Muscle of leg (tissue), 11 donors: Measurements from ENCODE around the gene HGS. TPM values are rescaled to one million over a fixed set of nuclear protein-coding genes. Genes with fewer than 3 reads are reported as not detected.

Source experiments
- DNase-seq: peaks from one replicate; pipeline ENCODE4 v3.0.0; 2013
- H3K27ac ChIP-seq: one replicate; pipeline ENCODE4 v1.5.1; 2013; ENCODE audit warnings: mild to moderate bottlenecking, low read length, control low read depth
- H3K27me3 ChIP-seq: one replicate; pipeline ENCODE4 v1.6.1; 2013; ENCODE audit warnings: low read length; ENCODE audit not compliant: control insufficient read depth, insufficient read depth
- H3K36me3 ChIP-seq: one replicate; pipeline ENCODE4 v1.6.1; 2013; ENCODE audit warnings: low read length; ENCODE audit not compliant: control insufficient read depth, insufficient read depth
- H3K4me1 ChIP-seq: one replicate; pipeline ENCODE4 v1.6.1; 2013; ENCODE audit warnings: low read length; ENCODE audit not compliant: control insufficient read depth, insufficient read depth
- H3K4me3 ChIP-seq: one replicate; pipeline ENCODE4 v1.5.1; 2013; ENCODE audit warnings: low read length, control low read depth
- H3K9me3 ChIP-seq: replicated peaks from 2 replicates; pipeline ENCODE4 v1.6.1; 2013; ENCODE audit warnings: low read depth, low read length; ENCODE audit not compliant: control insufficient read depth
- WGBS: methylation state at CpG from one replicate; pipeline ENCODE4 v1.1.5; 2013; ENCODE audit warnings: missing lambda C conversion rate; ENCODE audit not compliant: insufficient coverage; 5-methylcytosine and 5-hydroxymethylcytosine counted together
- polyA plus RNA-seq, 8 donors: library from polyadenylated mRNA; unstranded; fragments of 120-200 nt; gene quantifications; one replicate each; pipeline versions ENCODE4 v1.2.1 to v1.2.3, GENCODE V29; 2013; ENCODE audit warnings: inconsistent platforms in 1 of 8, low replicate concordance in 1 of 8; ENCODE audit not compliant: insufficient read length in 8 of 8, insufficient read depth in 1 of 8
- total RNA-seq: library from RNA; stranded (reverse); fragments of 120-200 nt; gene quantifications from one replicate; pipeline ENCODE4 v1.2.4, GENCODE V29; 2013

The HGS gene
- total and polyA plus RNA-seq, 9 donors = 32.0 to 64.8 (median 47.4) TPM

DNA sequence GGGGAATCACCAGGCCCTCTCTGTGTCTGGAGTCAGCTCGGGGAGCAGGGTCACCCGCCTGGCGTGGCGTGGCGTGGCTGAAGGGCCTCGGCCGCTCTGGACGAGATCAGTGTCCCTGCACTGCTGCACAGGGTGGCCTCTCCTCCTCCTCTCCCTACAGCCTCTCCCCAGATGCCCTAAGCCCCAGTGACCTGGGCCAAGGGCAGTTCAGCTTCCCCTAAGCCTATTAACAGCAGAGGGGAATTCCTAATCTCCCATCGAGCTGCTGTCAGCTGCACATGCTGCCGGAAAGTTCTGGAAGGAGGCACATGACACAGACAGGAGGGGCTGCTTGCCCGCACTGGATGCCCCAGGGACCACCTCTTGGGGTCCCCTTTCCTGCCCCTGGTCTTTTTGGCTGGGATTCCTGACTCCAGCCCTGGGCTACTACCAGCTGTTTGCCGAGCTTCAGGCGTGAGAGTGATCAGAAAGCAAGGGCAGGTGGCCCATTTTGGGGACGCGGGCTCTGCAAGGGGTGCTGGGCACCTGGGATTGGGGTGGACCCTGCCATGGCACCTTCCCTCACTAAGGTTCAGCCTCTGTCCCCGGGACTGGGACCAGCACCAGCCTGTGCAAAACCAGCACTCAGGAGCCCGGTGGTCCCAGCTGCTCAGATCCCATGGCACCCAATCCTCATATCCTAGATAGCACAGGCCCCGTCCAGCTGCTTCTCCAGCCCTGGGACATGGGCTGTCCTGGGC is 28.3 kb upstream of the HGS start:
- H3K27me3 ChIP-seq = peaks cover 5% of the 10 kb centered on the region
- WGBS = 68% methylated on average over 16 of the region's 18 CpGs
- H3K4me1 ChIP-seq = peaks cover 19% of the 10 kb centered on the region
- no peak overlapping the region for H3K4me3 ChIP-seq
- no peaks in the 10 kb centered on the region for H3K9me3 ChIP-seq
- no peak overlapping the region for H3K27ac ChIP-seq
- DNase-seq = no peak
- H3K36me3 ChIP-seq = no peaks in the 10 kb centered on the region

DNA sequence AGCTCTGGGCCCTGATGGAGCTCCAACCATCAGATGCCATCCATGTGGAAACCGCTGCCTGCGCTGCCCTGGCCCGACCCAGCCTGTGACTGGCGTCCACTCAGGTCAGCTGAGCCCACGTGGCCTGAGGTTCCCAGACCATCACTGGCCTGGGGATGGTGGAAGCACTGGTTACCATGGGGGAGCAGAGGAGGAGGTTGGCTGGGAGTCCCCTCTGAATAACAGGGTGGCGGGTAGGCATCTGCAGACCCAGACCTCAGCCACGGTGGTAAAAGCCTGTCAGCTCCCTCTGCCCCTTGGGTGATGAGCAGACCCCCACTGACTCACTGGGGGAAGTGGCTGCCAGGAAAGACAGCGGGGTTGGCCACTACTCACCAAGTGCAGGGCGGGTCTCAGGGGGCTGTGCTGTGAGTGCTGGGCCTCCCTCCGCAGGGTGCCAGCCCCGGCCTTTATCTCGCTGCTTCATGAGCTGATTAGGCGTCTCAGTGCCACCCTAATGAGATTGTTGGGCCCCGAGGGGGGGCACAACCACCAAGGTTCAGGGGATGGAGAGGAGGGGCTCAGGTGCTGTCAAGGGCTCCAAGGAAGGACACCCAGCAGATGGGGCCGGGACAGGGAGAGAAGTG is 27.6 kb upstream of the HGS start, which contains the start of gene PDE6G:
TSS of gene PDE6G (minus strand) at position 425 of the 626 bp plus-strand sequence. CDS start 3,237 bp downstream, outside the sequence.
- no peaks in the 10 kb centered on the region for H3K36me3 ChIP-seq
- 84% methylated on average over 15 of the region's 15 CpGs for WGBS
- no peak for DNase-seq

DNA sequence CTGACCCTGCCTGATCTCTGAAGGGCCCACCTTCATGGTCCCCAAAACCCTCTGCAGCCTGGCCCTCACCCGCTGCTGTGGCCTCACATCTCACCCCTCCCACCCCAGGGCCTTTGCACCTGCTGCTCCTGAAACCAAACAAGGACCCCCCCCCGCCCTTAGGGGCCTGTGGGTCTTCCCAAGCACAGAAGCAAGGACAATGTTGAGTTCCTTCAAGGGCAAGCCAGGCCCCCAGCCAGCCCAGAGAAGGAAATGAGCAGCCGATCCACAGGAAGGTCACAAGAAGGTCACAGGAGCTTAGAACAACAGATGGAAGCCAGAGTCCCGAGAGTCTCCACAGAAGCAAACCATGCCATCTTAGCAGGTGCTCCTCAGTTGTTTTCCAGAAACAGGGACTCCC is 27.0 kb upstream of the HGS start:
- Histone ChIP-seq H3K4me3 (no peak overlapping the region), H3K36me3 (no peaks in the 10 kb centered on the region), H3K27me3 (peaks cover 2% of the 10 kb centered on the region), H3K9me3 (no peaks in the 10 kb centered on the region), H3K4me1 (peaks cover 19% of the 10 kb centered on the region), H3K27ac (peak overlapping the region; percentile 5)
- 33% methylated on average over 3 of the region's 4 CpGs for WGBS
- DNase-seq = peak; percentile 36

More for the DNA sequence above, 27.6 kb upstream of the HGS start, which contains the start of gene PDE6G:
- peaks cover 2% of the 10 kb centered on the region for H3K27me3 ChIP-seq
- H3K4me1 ChIP-seq = peaks cover 19% of the 10 kb centered on the region
- peak within 1 kb of the TSS; percentile 5 for H3K27ac ChIP-seq
- H3K9me3 ChIP-seq = no peaks in the 10 kb centered on the region
- H3K4me3 ChIP-seq = no peak within 1 kb of the TSS

DNA sequence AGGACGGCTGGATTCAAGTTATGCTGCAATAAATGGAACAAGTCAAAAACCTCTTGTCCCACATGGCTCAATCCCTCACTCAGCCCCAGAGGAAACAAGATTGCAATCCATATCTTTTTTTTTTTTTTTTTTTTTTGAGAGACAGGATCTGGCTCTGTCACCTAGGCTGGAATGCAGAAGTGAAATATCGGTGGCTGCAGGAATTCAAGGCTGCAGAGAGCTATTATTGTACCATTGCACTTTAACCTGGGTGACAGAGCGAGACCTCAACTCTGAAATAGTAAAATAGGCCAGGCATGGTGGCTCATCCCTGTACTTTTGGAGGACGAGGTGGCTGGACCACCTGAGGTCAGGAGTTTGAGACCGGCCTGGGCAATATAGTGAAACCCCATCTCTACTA is 24.8 kb upstream of the HGS start:
- H3K4me3 ChIP-seq = no peak overlapping the region
- peaks cover 2% of the 10 kb centered on the region for H3K36me3 ChIP-seq
- no peaks in the 10 kb centered on the region for H3K9me3 ChIP-seq
- H3K27me3 ChIP-seq = no peaks in the 10 kb centered on the region
- H3K27ac ChIP-seq = no peak overlapping the region
- 64% methylated on average over 3 of the region's 5 CpGs for WGBS
- no peak for DNase-seq
- H3K4me1 ChIP-seq = peaks cover 13% of the 10 kb centered on the region

DNA sequence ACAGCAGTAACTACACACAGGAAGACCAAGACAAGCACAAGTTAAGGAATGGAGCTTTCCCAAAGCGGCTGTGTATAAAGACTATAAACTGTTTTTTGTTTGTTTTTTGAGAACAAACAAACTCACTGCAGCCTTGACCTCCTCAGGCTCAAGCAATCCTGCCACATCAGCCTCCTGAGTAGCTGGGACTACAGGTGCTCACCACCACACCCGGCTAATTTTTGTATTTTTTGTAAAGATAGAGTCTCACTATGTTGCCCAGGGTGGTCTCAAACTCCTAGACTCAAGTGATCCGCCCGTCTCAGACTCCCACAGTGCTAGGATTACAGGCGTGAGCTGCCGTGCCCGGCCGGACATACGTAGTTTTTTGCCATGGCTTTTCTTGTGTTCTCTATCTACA is 23.4 kb upstream of the HGS start:
- no peak for DNase-seq
- Histone ChIP-seq H3K27ac (no peak overlapping the region), H3K4me3 (no peak overlapping the region), H3K36me3 (peaks cover 11% of the 10 kb centered on the region), H3K9me3 (no peaks in the 10 kb centered on the region), H3K27me3 (no peaks in the 10 kb centered on the region), H3K4me1 (peaks cover 12% of the 10 kb centered on the region)
- 84% methylated on average over 6 of the region's 9 CpGs for WGBS

DNA sequence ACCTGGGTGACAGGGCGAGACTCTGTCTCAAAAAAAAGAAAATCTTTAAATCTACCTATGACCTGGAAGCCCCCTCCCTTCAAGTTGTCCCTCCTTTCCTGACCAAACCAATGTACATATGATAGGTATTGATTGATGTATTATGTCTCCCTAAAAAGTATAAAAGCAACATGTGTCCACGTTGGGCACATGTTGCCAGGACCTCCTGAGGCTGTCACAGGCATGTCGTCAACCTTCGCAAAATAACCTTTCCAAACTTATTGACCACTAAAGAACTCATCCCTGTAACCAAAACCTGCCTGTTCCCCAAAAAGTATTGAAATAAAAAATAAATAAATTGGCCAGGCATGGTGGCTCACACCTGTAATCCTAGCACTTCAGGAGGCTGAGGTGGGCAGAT is 21.8 kb upstream of the HGS start:
- DNase-seq = no peak
- 80% methylated on average over 1 of the region's 4 CpGs for WGBS

DNA sequence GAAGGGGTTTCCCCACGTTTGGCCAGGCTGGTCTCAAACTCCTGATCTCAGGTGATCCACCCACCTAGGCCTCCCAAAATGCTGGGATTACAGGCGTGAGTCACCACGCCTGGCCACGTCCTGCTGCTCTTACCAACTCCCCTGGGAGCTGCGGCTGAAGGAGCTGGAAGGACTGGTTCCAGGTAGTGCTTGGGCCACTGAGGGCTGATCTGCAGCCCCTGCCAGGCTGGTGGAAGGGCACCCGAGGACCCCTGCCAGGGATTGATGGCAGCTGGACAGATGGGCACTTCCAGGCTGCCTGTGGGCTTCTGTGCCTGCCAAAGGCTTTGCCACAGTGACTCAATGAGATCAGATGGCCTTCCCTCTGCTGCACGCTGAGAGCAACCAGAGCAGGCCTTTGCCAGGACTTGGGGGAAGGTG is 19.8 kb upstream of the HGS start:
- H3K4me1 ChIP-seq = peaks cover 24% of the 10 kb centered on the region
- H3K27ac ChIP-seq = no peak overlapping the region
- DNase-seq = no peak
- 79% methylated on average over 4 of the region's 7 CpGs for WGBS
- no peaks in the 10 kb centered on the region for H3K27me3 ChIP-seq
- peaks cover 20% of the 10 kb centered on the region for H3K36me3 ChIP-seq
- no peak overlapping the region for H3K4me3 ChIP-seq
- no peaks in the 10 kb centered on the region for H3K9me3 ChIP-seq

More for the DNA sequence above, 21.8 kb upstream of the HGS start:
- Histone ChIP-seq H3K27me3 (no peaks in the 10 kb centered on the region), H3K36me3 (peaks cover 11% of the 10 kb centered on the region), H3K4me1 (peaks cover 15% of the 10 kb centered on the region), H3K4me3 (no peak overlapping the region), H3K9me3 (no peaks in the 10 kb centered on the region), H3K27ac (no peak overlapping the region)

DNA sequence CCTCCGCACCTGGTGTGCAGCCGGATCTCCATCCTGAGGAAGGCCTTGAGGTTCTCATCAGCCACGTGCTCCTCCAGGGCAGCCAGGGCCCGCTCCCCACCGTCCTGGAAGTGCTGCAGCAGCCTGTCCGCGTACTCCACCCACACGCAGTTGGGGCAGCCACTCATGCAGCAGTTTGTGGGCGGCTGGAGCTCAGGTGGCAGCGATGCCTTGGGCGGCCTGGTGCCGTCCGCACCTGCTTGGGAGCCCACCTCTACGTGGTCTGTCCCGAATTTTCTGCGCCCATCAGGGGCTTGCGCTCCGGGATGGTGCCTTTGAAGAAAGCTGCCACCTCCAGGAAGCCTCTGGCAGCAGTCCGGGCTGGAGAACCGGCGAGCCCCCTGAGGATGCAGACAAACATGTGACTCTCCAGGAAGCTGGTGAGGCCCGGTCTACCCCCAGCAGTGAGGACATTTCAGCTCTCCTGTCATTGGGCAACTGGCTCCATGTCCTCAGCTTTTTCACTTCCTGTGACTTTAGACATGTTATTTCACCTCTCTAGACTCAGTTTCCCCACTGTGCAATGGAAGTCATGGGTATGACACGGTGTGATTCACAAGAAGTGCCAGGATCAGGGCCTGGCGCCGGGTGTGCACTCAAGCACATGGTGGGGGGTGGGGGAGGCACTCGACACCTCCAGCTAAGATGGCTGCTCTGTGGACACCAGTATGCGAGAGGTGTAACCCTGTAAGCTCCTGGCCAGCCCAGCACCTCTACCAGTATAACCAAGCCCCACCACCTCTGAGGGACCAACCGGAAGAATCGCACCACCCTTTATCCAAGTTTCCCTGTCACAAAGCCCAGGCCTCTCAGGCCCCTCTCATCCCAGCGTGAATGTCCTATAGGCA is 18.4 kb upstream of the HGS start:
- WGBS = 69% methylated on average over 25 of the region's 30 CpGs
- Histone ChIP-seq H3K36me3 (peaks cover 33% of the 10 kb centered on the region), H3K9me3 (no peaks in the 10 kb centered on the region), H3K27ac (peak overlapping the region; percentile 80), H3K4me3 (peak overlapping the region; percentile 89), H3K27me3 (no peaks in the 10 kb centered on the region), H3K4me1 (peaks cover 24% of the 10 kb centered on the region)
- no peak for DNase-seq

DNA sequence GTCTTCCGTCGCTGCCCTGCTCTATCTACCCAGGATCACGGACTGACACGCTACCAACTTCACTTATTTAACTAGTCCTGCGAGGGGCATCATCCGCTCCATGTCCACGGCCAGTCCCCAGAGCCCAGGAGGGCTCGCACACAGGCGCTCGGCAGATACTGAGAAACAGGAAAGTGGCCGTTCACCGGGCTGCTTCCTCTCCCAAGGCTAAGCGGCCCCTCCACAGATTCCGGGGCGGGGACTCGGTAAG is 17.8 kb upstream of the HGS start:
- 0% methylated on average over 15 of the region's 16 CpGs for WGBS
- Histone ChIP-seq H3K4me1 (peaks cover 24% of the 10 kb centered on the region), H3K9me3 (no peaks in the 10 kb centered on the region), H3K36me3 (peaks cover 37% of the 10 kb centered on the region), H3K27me3 (no peaks in the 10 kb centered on the region), H3K27ac (peak overlapping the region; percentile 80), H3K4me3 (peak overlapping the region; percentile 89)
- no peak for DNase-seq
